DND-41 (cell line): ENCODE measurements around the gene SMPDL3B.

Experiments used
- ATAC-seq: fragments of 200-7000 bp; cut with Tn5 transposase; 3 replicates; pipeline ENCODE4 v1.9.1; 2021; ENCODE audit warnings: low read depth; ENCODE audit not compliant: insufficient read depth
- DNase-seq: peaks from one replicate; pipeline ENCODE4 v3.0.0-alpha.2; 2020
- H2AFZ ChIP-seq: 2 replicates; pipeline ENCODE4 v1.6.0; 2012; ENCODE audit warnings: low read depth, low read length
- H3K27ac ChIP-seq: 2 replicates; pipeline ENCODE4 v1.5.1; 2012; ENCODE audit warnings: low read length, inconsistent platforms
- H3K27me3 ChIP-seq: fragments of 200-600 bp; sonication (generic); 2 replicates; pipeline ENCODE4 v1.6.0; 2012; ENCODE audit warnings: low read length, mild to moderate bottlenecking, inconsistent platforms; ENCODE audit not compliant: insufficient read depth, poor library complexity
- H3K36me3 ChIP-seq: 2 replicates; pipeline ENCODE4 v1.5.1; 2012; ENCODE audit warnings: low read length, inconsistent platforms; ENCODE audit not compliant: insufficient read depth
- H3K4me1 ChIP-seq: 2 replicates; pipeline ENCODE4 v1.5.1; 2012; ENCODE audit warnings: mild to moderate bottlenecking, low read length; ENCODE audit not compliant: insufficient read depth
- H3K4me2 ChIP-seq: 2 replicates; pipeline ENCODE4 v1.6.0; 2012; ENCODE audit warnings: mild to moderate bottlenecking, moderate library complexity, low read length, inconsistent platforms; ENCODE audit not compliant: insufficient read depth
- H3K4me3 ChIP-seq, 2 experiments: fragments of 200-600 bp in 1 of 2; shearing (Covaris generic) in 1 of 2; 2 replicates each; pipeline ENCODE4 v1.5.1; 2012 to 2016; ENCODE audit warnings: inconsistent platforms in 2 of 2, low read length in 2 of 2, mild to moderate bottlenecking in 2 of 2, low read depth in 1 of 2, moderate library complexity in 1 of 2
- H3K79me2 ChIP-seq: 2 replicates; pipeline ENCODE4 v1.6.0; 2012; ENCODE audit warnings: low read length, inconsistent platforms; ENCODE audit not compliant: insufficient read depth
- H3K9ac ChIP-seq: 2 replicates; pipeline ENCODE4 v1.6.0; 2012; ENCODE audit warnings: low read depth, mild to moderate bottlenecking, inconsistent platforms, low read length, moderate library complexity
- H3K9me3 ChIP-seq: 2 replicates; pipeline ENCODE4 v1.5.1; 2012; ENCODE audit warnings: low read length, moderate library complexity, mild to moderate bottlenecking, inconsistent platforms; ENCODE audit not compliant: insufficient read depth, severe bottlenecking
- H4K20me1 ChIP-seq: 2 replicates; pipeline ENCODE4 v1.6.0; 2012; ENCODE audit warnings: low read length; ENCODE audit not compliant: insufficient read depth
- EZH2 ChIP-seq: IDR thresholded peaks from 3 replicates; pipeline ENCODE4 v1.6.1; 2012; ENCODE audit warnings: borderline replicate concordance, low read depth, mild to moderate bottlenecking, moderate library complexity, low read length, inconsistent platforms; ENCODE audit not compliant: severe bottlenecking
- TF ChIP-seq, protein P1 (sequence below): IDR thresholded peaks from 2 replicates; pipeline ENCODE4 v1.5.1; 2012; ENCODE audit warnings: borderline replicate concordance, low read length, moderate library complexity, mild to moderate bottlenecking; ENCODE audit not compliant: poor library complexity, severe bottlenecking; ENCODE audit errors: extremely low read depth

Gene SMPDL3B

GRCh38 chr1:27922272-27922671 is 12.5 kb upstream of the SMPDL3B start:
- H3K9me3 ChIP-seq: no peaks in the 10 kb centered on the region
- H4K20me1 ChIP-seq: no peaks in the 10 kb centered on the region
- no peak overlapping the region for H2AFZ ChIP-seq
- no peak overlapping the region for H3K9ac ChIP-seq
- no peak for DNase-seq
- no peaks in the 10 kb centered on the region for H3K4me1 ChIP-seq
- no peaks in the 10 kb centered on the region for H3K27me3 ChIP-seq
- H3K4me2 ChIP-seq: no peak overlapping the region
- TF ChIP-seq EZH2: no peak
- TF ChIP-seq, protein P1, sequence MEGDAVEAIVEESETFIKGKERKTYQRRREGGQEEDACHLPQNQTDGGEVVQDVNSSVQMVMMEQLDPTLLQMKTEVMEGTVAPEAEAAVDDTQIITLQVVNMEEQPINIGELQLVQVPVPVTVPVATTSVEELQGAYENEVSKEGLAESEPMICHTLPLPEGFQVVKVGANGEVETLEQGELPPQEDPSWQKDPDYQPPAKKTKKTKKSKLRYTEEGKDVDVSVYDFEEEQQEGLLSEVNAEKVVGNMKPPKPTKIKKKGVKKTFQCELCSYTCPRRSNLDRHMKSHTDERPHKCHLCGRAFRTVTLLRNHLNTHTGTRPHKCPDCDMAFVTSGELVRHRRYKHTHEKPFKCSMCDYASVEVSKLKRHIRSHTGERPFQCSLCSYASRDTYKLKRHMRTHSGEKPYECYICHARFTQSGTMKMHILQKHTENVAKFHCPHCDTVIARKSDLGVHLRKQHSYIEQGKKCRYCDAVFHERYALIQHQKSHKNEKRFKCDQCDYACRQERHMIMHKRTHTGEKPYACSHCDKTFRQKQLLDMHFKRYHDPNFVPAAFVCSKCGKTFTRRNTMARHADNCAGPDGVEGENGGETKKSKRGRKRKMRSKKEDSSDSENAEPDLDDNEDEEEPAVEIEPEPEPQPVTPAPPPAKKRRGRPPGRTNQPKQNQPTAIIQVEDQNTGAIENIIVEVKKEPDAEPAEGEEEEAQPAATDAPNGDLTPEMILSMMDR: no peak
- no peaks in the 10 kb centered on the region for H3K79me2 ChIP-seq
- no peak overlapping the region for H3K27ac ChIP-seq
- no peak overlapping the region for H3K4me3 ChIP-seq
- no peaks in the 10 kb centered on the region for H3K36me3 ChIP-seq
- ATAC-seq: no peak

DNA sequence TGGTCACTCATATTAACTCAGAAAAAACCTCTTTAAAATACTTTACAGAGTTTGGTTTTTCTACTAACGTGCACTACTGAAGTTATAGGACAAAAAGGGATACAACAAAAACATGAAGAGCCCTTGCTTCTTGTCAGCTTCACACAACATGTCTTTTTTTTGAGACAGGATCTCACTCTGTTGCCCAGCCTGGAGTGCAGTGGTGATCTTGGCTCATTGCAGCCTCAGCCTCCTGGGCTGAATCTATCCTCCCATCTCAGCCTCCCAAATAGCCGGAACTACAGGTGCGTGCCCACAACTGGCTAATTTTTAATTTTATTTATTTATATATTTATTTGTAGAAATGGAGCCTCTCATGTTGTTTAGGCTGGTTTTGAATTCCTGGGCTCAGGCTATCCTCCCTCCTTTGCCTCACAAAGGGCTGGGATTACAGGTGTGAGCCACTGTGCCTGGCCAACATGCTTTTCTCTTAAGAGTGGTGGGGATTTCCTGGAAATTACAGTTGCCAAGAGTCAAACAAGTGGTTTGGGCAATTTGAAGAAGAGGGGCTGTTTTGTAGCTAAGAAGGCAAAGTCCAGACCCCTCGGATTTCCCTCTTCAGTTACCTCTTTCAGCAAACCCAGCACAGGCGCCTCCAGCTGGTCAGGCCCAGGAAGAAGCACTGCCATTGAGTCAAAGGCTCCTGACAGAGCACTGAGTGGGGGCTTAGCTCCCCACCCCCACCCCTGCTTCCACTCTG is 6.4 kb upstream of the SMPDL3B start:
- Histone ChIP-seq H3K27ac (no peak overlapping the region), H2AFZ (no peak overlapping the region), H3K79me2 (no peaks in the 10 kb centered on the region), H3K36me3 (no peaks in the 10 kb centered on the region), H3K27me3 (no peaks in the 10 kb centered on the region), H4K20me1 (no peaks in the 10 kb centered on the region), H3K9ac (no peak overlapping the region), H3K4me1 (no peaks in the 10 kb centered on the region), H3K9me3 (no peaks in the 10 kb centered on the region), H3K4me3 (no peak overlapping the region), H3K4me2 (no peak overlapping the region)
- DNase-seq (peak; percentile 13), ATAC-seq (no peak)
- no peak for TF ChIP-seq EZH2
- TF ChIP-seq, protein P1: no peak

DNA sequence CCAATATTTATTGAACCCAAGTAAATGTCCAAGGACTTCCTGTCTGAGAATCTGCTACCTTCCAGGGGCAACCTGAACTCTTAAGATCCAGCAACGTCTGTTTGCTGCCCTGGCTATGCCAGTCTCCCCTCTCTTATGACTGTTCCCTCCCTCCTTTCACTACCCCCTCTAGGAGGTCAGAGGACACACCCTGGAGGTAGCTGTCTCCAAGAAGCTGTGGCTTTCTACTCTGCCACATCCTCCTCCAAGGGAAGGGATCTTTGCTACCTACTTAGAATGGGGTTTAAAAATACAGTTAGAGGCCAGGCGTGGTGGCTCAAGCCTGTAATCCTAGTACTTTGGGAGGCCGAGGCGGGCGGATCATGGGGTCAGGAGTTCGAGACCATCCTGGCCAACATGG is 3.6 kb upstream of the SMPDL3B start:
- Histone ChIP-seq H2AFZ (no peak overlapping the region), H3K9me3 (no peaks in the 10 kb centered on the region), H3K27me3 (peaks cover 5% of the 10 kb centered on the region), H3K4me2 (no peak overlapping the region), H3K9ac (no peak overlapping the region), H3K4me3 (no peak overlapping the region), H3K4me1 (no peaks in the 10 kb centered on the region), H3K36me3 (no peaks in the 10 kb centered on the region), H3K79me2 (no peaks in the 10 kb centered on the region), H4K20me1 (no peaks in the 10 kb centered on the region), H3K27ac (no peak overlapping the region)
- ATAC-seq: no peak
- no peak for TF ChIP-seq EZH2
- TF ChIP-seq, protein P1: no peak
- no peak for DNase-seq

- Histone ChIP-seq H3K9ac (no peak overlapping the region), H3K9me3 (no peaks in the 10 kb centered on the region), H3K4me1 (no peaks in the 10 kb centered on the region), H3K4me2 (no peak overlapping the region), H3K4me3 (no peak overlapping the region), H3K79me2 (no peaks in the 10 kb centered on the region), H3K27me3 (peaks cover 5% of the 10 kb centered on the region), H2AFZ (no peak overlapping the region), H3K27ac (no peak overlapping the region), H4K20me1 (no peaks in the 10 kb centered on the region), H3K36me3 (no peaks in the 10 kb centered on the region)
- TF ChIP-seq, protein P1: no peak
- no peak for TF ChIP-seq EZH2
- DNase-seq (no peak), ATAC-seq (no peak)
Observed at GRCh38 chr1:27931759-27932158, 3.0 kb upstream of the SMPDL3B start.
